Measurements from ENCODE around the gene THBD. TPM values are rescaled to one million over a fixed set of nuclear protein-coding genes. Genes with fewer than 3 reads are reported as not detected.

THBD gene
- total RNA-seq, 1 donor from 2014 or later = 13.8 TPM

GRCh38 chr20:23095499-23095898, 46.0 kb upstream of the THBD start:
- no peaks in the 10 kb centered on the region for H3K9me3 ChIP-seq (replicated peaks)
- H3K36me3 ChIP-seq = no peaks in the 10 kb centered on the region
- TF ChIP-seq, protein P1, sequence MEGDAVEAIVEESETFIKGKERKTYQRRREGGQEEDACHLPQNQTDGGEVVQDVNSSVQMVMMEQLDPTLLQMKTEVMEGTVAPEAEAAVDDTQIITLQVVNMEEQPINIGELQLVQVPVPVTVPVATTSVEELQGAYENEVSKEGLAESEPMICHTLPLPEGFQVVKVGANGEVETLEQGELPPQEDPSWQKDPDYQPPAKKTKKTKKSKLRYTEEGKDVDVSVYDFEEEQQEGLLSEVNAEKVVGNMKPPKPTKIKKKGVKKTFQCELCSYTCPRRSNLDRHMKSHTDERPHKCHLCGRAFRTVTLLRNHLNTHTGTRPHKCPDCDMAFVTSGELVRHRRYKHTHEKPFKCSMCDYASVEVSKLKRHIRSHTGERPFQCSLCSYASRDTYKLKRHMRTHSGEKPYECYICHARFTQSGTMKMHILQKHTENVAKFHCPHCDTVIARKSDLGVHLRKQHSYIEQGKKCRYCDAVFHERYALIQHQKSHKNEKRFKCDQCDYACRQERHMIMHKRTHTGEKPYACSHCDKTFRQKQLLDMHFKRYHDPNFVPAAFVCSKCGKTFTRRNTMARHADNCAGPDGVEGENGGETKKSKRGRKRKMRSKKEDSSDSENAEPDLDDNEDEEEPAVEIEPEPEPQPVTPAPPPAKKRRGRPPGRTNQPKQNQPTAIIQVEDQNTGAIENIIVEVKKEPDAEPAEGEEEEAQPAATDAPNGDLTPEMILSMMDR (IDR thresholded peaks at IDR 0.05; ENCODE audit: borderline replicate concordance) = no peak
- intact Hi-C loops (cut with micrococcal nuclease) = no loop called here
- H3K27ac ChIP-seq (replicated peaks) = no peak overlapping the region
- peaks cover 19% of the 10 kb centered on the region for H3K4me1 ChIP-seq
- no peak for DNase-seq
- H3K27me3 ChIP-seq (ENCODE audit: low read depth) = peaks cover 9% of the 10 kb centered on the region
- H3K4me3 ChIP-seq = no peak overlapping the region

- H3K36me3 ChIP-seq = no peaks in the 10 kb centered on the region
- intact Hi-C loops (cut with micrococcal nuclease) = no loop called here
- H3K4me1 ChIP-seq = peaks cover 19% of the 10 kb centered on the region
- no peaks in the 10 kb centered on the region for H3K9me3 ChIP-seq (replicated peaks)
- no peak for DNase-seq
- H3K27me3 ChIP-seq (ENCODE audit: low read depth) = peaks cover 9% of the 10 kb centered on the region
- H3K27ac ChIP-seq (replicated peaks) = no peak overlapping the region
- no peak overlapping the region for H3K4me3 ChIP-seq
- TF ChIP-seq, protein P1 (IDR thresholded peaks at IDR 0.05; ENCODE audit: borderline replicate concordance) = no peak
Measured at GRCh38 chr20:23094927-23095326, 45.5 kb upstream of the THBD start.

DNA sequence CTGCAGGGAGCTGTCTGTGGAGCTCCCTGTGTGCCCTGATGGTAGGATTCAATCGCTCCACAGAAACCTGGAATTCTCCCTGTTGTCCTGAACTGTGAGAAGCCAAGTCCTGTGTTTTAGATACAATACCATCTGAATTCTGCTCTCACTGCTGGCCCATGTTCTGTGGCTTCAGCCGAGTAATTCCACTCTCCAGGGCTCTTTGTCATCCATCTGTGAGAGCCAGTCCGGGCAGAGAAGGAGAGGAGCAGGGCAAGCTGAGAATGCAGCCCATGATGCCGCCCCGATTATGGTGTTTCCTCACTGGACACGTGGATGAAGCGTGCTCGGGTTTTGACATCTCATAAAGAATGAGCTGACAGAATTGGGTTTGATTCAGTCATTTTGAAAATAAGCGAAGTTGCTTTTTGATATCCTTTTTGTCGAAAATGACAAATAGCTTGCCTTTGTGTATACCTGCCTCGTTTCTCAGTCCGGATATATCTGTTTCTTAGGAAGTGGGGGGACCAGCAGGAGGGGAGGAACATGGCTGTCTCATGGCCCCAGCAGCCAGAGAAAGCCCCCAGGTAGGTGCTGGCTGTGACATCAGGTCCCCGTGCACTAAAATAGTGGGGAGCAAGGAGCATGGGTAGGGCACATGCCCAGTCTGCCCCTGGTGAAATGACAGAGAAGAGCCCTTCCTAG, 44.9 kb upstream of the THBD start:
- Histone ChIP-seq H3K4me1 (peaks cover 19% of the 10 kb centered on the region), H3K27ac (replicated peaks) (no peak overlapping the region), H3K9me3 (replicated peaks) (no peaks in the 10 kb centered on the region), H3K27me3 (ENCODE audit: low read depth) (peaks cover 9% of the 10 kb centered on the region), H3K36me3 (no peaks in the 10 kb centered on the region), H3K4me3 (no peak overlapping the region)
- intact Hi-C loops (cut with micrococcal nuclease) = no loop called here
- DNase-seq = no peak
- TF ChIP-seq, protein P1 (IDR thresholded peaks at IDR 0.05; ENCODE audit: borderline replicate concordance) = no peak

GRCh38 chr20:23093613-23094012, 44.1 kb upstream of the THBD start:
- intact Hi-C loops (cut with micrococcal nuclease) = no loop called here

DNA sequence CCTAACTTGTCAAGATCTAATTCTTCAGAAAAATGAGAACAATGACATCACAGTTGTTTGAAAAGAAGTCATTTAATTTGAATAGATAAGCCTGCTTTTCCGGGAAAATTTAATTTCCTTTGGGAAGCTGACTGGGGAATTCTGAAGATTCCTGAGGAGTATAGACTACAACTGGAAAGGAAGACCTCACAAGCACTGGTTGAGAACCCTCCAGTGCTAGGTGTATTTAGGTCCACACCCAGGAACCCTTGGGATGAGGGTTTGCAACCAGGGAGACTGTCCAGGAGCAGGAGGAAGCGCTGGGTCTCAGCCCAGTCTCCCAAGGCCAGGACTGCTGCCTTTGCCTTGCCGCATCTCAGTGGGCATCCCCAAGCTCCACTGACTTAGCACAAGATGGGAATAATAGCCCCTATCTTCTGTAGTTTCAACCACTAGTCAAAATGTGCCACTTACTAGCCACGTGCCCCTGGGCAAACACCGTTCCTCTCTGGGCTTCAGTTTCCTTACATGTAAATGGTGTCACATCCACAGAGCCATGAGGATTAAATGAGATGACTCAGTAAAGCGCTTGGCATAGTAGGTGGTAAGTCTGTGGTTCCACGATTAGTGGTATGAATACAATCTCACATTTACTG, 43.5 kb upstream of the THBD start:
- intact Hi-C loops (cut with micrococcal nuclease) = no loop called here
- Histone ChIP-seq H3K36me3 (no peaks in the 10 kb centered on the region), H3K9me3 (replicated peaks) (no peaks in the 10 kb centered on the region), H3K4me3 (no peak overlapping the region), H3K27ac (replicated peaks) (no peak overlapping the region), H3K4me1 (peaks cover 20% of the 10 kb centered on the region), H3K27me3 (ENCODE audit: low read depth) (peaks cover 9% of the 10 kb centered on the region)
- TF ChIP-seq, protein P1 (IDR thresholded peaks at IDR 0.05; ENCODE audit: borderline replicate concordance) = no peak
- DNase-seq = no peak

More at GRCh38 chr20:23093613-23094012, 44.1 kb upstream of the THBD start:
- no peak overlapping the region for H3K27ac ChIP-seq (replicated peaks)
- peaks cover 9% of the 10 kb centered on the region for H3K27me3 ChIP-seq (ENCODE audit: low read depth)
- peaks cover 19% of the 10 kb centered on the region for H3K4me1 ChIP-seq
- TF ChIP-seq, protein P1 (IDR thresholded peaks at IDR 0.05; ENCODE audit: borderline replicate concordance) = no peak
- H3K9me3 ChIP-seq (replicated peaks) = no peaks in the 10 kb centered on the region
- no peak for DNase-seq
- no peak overlapping the region for H3K4me3 ChIP-seq
- H3K36me3 ChIP-seq = no peaks in the 10 kb centered on the region
